Stimulated activated CD8-positive, alpha-beta memory T cell treated with anti-CD3 and anti-CD28 coated beads, Interleukin-7, amount 100 ng/mL, for 48 hours (primary cell): Measurements from ENCODE around the gene CEBPB.

Experiments
- DNase-seq, 2 donors: peaks; one replicate each; pipeline ENCODE4 v3.0.0-alpha.2; 2020; ENCODE audit warnings: low read depth in 1 of 2; ENCODE audit errors: extremely low read depth in 1 of 2

Gene CEBPB

DNA sequence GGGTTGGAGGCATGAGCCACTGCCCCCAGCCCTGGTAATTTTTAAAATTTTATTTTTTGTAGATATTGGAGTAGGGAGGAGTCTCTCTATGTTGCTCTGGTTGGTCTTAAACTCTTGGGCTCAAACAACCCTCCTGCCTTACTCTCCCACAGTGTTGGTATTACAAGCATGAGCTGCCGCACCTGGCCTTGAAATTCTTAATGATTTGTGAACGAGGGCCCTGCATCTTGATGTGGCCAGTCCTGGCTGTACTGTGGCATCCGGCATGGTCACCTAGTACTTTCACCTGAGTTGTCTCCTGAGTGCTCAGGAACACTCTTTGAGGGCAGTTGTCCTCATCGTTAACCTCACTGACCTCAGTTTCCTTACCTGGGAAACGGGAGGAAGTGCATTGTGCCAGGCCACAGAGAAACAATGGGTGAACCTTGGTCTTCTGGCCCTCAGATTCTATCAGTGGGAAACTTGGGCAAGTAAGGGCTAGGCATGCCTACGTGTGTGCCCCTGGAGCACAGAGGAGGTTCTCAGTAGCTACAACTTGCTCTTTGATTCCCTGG, 19.5 kb downstream of the CEBPB start:
- DNase-seq = no peak

DNA sequence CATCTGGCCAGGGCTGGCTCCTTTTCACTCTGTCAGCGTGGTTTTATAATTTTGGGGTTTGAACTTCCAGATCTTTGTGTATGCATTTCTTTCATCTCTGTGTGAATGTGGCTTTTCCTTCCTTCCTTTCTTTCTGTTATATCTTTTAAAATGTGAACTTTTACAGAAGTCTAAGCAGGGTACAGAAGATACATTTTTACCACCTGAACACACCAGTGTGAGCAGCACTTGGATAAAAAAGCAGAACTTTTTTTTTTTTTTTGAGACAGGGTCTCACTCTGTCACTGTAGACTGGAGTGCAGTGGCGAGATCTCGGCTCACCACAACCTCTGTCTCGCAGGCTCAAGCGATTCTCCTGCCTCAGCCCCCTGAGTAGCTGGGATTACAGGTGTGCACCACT, 20.5 kb downstream of the CEBPB start:
- no peak for DNase-seq

DNA sequence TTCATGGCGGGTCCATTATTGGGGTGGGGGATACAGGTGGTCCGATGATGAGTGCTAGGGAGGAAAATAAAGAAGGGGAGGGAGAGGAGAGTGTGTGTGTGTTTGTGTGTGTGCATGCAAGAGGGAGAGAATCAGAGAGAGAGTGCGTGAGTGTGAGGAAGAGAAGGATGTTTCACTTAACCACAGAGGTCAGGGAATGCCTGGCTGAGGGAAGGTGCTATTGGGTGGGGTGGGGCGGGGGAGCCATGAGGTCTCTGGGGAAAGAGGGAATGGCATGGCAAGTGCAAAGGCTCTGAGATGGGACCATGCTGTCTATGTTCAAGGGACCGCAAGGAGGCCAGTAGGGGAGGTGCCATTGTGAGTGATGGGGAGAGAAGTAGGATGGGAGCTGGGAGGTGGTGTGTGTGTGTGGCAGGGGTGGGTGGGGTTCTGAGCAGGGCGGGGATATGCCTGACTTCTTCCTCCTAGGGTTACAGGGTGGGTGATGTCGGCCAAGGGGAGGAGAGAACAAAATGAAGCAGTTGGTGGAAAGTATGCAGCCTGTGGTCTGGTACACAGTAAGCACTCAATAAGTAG, 23.0 kb downstream of the CEBPB start:
- no peak for DNase-seq

DNA sequence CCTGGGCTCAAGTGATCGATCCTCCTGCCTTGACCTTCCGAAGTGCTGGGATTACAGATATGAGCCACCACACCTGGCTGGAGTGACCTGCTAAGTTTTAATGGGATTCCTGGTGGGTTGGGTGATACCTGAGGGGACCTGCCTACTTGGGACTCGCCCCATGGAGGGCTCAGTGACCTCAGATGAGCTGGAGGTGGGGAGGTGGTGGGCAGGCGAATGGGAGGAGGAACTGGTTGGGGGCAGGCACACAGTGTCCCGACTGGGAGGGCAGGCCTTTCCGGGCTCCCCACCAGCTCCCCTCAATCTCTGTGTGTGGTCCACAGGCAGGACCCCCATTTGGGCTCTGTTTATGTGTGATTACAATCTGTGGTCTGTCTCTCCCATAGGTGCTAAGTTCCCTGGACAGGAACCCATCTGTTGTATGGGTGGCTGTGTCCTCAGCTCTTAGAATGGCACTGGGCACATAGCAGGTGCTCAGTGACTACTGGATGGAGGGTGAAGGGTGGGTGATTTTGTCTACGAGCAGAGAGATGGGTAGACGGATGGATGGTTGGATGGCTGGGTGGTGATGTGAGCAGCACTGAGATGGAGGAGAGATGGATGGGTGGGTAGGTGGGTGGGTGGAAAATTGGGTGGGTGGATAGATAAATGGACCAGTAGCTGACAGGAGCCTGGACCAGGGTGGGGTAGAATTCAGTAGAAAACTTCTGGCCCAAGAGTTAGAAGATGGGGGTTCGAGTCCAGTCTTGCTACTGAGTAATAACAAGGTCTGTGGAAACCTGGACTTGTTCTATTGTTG, 23.8 kb downstream of the CEBPB start:
- DNase-seq = no peak

DNA sequence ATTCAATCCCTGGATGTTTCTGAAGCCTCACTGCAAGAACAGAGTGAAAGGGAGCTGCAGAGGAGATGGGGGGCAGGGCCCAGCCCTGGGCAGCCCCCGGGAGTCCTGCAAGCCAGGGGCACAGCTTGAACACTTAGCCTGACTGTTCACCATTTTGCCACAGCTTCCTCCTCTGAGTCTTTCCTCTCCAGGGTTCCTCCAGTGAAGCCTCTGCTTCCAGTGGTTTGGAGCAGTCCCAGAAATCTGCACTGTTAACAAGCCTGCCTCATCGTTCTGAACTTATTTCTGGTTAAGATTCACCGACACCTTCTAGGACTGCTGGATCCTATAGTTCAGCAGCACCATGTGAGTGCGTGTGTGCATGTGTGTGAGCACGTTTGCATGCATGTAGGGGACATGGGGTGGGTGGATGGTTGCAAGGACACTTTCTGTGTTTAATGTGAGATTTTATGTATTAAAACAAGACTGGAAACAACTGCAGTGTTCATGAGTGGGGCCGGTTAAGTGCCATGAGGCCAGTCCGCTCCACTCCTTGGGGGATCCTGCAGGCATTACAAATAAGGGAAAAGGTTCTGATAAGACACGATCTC, 24.6 kb downstream of the CEBPB start:
- no peak for DNase-seq

GRCh38 chr20:50215926-50216325, 25.3 kb downstream of the CEBPB start:
- DNase-seq = no peak

DNA sequence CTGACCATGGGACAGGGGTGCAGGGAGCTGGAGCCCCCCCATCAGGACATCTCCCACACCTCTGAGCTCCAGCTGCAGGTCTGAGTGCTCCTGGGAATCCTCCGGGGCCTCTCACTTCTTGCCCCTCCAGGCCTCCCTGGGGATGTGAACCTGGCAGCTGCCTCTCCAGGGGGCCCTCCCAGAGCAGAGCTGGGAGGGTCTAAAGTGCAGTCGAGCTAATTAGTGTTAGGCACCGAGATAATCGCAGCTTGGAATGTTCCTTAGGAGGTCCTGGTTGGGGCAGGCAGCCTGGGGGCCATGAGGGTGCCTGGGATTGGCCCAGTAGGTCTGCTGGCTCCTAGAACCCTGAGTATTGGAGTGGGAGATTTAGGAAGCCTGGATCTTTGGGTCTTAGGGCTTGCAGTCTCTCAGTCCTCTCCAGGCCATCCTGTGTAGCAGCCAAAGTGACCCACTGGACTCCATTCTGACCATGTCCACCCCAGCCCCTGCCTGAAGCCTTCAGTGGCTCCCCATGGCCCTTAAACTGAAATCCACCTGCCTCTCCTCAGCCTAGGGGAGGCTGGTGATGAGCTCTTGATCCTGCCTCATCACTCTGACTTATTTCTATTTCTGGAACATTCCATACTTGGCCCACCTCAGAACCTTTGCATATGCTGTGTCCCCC, 26.0 kb downstream of the CEBPB start:
- DNase-seq = no peak

- no peak for DNase-seq
Measured at GRCh38 chr20:50217207-50217949, 26.7 kb downstream of the CEBPB start.

- DNase-seq = no peak
Measured at GRCh38 chr20:50218987-50219435, 28.4 kb downstream of the CEBPB start.

GRCh38 chr20:50219600-50219999, 29.0 kb downstream of the CEBPB start:
- no peak for DNase-seq

- no peak for DNase-seq
Measured at GRCh38 chr20:50220093-50220893, 29.7 kb downstream of the CEBPB start.

DNA sequence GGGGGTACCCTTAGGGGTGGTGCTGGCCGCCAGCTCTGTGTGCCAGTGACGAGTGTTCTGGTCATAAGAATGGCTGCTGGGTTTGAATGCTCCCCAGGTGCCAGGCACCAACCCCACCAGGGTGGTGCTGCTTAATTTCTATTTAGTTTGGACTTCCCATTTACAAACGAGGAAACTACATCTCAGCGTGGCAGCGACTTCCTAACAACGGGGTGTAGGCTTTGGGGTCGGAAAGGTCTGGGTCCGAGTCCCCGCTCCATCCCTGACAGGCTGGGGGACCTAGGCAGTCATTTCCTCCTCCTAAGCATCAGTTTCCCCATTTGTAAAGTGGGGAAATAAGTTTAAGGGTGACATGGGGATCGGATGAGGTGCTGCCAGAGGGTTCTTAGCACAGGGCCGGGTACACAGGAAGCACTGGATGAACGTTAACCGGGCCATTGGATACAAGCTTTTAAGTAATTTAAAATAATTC, 30.3 kb downstream of the CEBPB start:
- DNase-seq = no peak

GRCh38 chr20:50221501-50222308, 31.1 kb downstream of the CEBPB start:
- DNase-seq = no peak

- DNase-seq = no peak
Measured at GRCh38 chr20:50222309-50223038, 31.8 kb downstream of the CEBPB start.

DNA sequence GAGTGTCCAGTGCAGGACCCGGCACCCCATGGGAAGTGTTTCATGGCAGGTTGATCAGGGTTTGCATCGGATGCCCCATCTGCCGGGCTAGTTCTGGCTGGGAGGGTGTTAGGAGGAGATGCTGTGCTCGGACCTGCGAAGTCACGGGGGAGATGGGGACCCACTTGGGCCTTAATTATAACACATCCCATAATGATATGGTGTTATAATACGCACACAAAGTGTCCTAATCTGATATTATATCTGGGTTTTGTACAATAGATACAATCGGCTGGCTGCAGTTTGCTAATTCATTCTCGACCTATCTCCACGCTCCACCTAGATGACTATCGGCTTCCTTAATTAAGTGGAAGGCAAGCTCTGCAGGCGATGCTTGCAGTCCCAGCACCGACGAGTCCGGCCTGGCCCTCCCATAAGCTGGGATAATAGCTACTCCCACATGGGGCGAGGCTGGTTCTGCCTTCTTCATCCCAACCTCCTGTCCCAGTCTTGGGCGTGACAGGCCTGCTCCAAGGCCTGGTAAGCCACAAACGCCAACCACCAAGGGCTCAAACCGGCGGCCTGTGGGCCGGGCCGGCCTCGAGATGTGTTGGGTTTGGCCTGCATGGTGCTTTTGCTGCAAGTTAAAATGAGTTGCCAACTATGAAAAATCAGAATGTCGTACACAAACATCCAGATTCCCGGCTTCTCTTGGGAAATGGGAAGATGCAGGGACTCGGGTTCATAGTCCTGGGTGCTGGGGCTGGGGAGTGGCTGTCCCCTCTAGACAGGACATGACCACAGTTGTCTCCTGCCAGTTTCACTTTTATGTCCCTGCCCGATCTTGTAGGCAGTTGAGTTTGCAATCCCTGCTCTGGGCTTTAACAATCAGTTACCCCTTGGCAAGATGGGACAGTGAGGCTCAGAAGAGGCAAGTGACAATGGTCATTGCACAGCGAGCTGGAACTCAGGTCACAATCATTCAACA, 32.7 kb downstream of the CEBPB start:
- no peak for DNase-seq

DNA sequence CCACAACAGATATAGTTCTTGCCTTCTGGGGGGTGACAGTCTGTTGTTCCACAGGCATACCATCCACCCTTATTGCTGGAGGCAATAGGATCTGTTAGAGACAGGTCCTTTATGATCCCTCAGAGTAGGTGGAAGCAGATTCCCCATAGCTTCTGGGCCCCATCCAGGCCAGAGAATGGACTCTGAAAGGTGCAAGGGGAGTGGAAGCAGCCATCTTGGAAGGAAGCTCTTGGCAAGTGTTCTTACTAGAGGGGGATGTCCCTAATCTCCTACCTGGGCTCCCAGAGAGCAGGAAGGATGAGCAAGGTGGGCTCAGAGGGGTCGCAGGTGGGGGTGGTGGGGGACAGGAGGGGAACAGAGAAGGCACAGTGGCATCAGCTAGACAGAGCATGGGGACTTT, 33.4 kb downstream of the CEBPB start:
- no peak for DNase-seq
